Esophagus (tissue), 2 donors: ENCODE results near the gene ADAMTSL3. TPM values are rescaled to one million over a fixed set of nuclear protein-coding genes. Genes with fewer than 3 reads are reported as not detected.

Source experiments
- H3K27ac ChIP-seq, 2 donors: one replicate each; pipeline ENCODE4 v1.5.1; 2013; ENCODE audit warnings: low read depth in 2 of 2, mild to moderate bottlenecking in 2 of 2, inconsistent platforms in 1 of 2, low read length in 1 of 2, moderate library complexity in 1 of 2
- H3K27me3 ChIP-seq, 2 donors: one replicate each; pipeline ENCODE4 v1.6.1; 2013; ENCODE audit warnings: low read length in 2 of 2, control low read depth in 1 of 2, mild to moderate bottlenecking in 1 of 2; ENCODE audit not compliant: insufficient read depth in 2 of 2, control insufficient read depth in 1 of 2
- H3K36me3 ChIP-seq, 2 donors: one replicate each; pipeline ENCODE4 v1.6.1; 2013; ENCODE audit warnings: low read length in 1 of 2; ENCODE audit not compliant: control insufficient read depth in 2 of 2, insufficient read depth in 2 of 2
- H3K4me1 ChIP-seq, 2 donors: one replicate each; pipeline ENCODE4 v1.6.1; 2013; ENCODE audit warnings: low read length in 1 of 2; ENCODE audit not compliant: control insufficient read depth in 2 of 2, insufficient read depth in 2 of 2
- H3K4me3 ChIP-seq, 2 donors: one replicate each; pipeline ENCODE4 v1.5.1; 2013; ENCODE audit warnings: low read length in 2 of 2, mild to moderate bottlenecking in 2 of 2, low read depth in 1 of 2, moderate library complexity in 1 of 2
- H3K9me3 ChIP-seq, 2 donors: one replicate each; pipeline ENCODE4 v1.6.1; 2013; ENCODE audit warnings: mild to moderate bottlenecking in 2 of 2, low read depth in 1 of 2, low read length in 1 of 2, moderate library complexity in 1 of 2; ENCODE audit not compliant: control insufficient read depth in 2 of 2, insufficient read depth in 1 of 2
- WGBS, 2 donors: extraction: QIAGEN DNeasy Blood & Tissue Kit; methylation state at CpG; one replicate each; pipeline ENCODE4 v1.1.7; 2013; 5-methylcytosine and 5-hydroxymethylcytosine counted together
- polyA plus RNA-seq, 2 donors: library from polyadenylated mRNA; stranded (reverse); fragments of 200-250 nt; gene quantifications; one replicate each; pipeline ENCODE4 v1.2.3, GENCODE V29; 2013
- donor health status: healthy with polysubstance abuse.
- donor health status: Bipolar disorder and iron deficiency.

ADAMTSL3 gene
- polyA plus RNA-seq, 2 donors = 0.18 TPM

DNA sequence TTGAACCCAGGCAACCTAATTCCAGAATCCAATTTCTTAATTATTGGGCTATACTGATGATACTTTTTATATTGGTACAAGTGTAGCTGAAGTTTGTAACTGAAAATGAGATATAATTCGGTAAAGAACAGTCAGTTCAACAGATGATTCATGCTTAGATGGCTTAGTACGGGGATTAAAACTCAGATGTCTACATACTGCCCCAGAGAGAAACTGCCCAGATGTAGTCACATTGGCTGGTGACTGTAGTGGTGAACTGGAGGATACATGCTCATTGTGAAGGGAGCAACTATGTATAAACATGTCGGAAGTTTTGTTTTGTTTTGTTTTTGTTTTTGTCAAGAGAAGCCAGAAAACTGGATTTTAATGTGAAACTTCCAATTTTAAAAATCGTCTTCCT is 179.6 kb downstream of the ADAMTSL3 start:
- Histone ChIP-seq H3K4me3 (no peak overlapping the region), H3K4me1 (peaks cover 0 to 2% of the 10 kb centered on the region in 2 donors), H3K27me3 (no peaks in the 10 kb centered on the region), H3K36me3 (no peaks in the 10 kb centered on the region), H3K27ac (no peak overlapping the region), H3K9me3 (no peaks in the 10 kb centered on the region)
- WGBS, 2 donors = 71 to 77% methylated on average over 4 of the region's 4 CpGs

- Histone ChIP-seq H3K27me3 (no peaks in the 10 kb centered on the region), H3K4me1 (peaks cover 0 to 2% of the 10 kb centered on the region in 2 donors), H3K27ac (no peak overlapping the region), H3K4me3 (no peak overlapping the region), H3K36me3 (no peaks in the 10 kb centered on the region), H3K9me3 (no peaks in the 10 kb centered on the region)
- 68 to 76% methylated on average over 1 of the region's 1 CpG for WGBS, 2 donors
Measured at GRCh38 chr15:83835479-83835878, 181.6 kb downstream of the ADAMTSL3 start.

DNA sequence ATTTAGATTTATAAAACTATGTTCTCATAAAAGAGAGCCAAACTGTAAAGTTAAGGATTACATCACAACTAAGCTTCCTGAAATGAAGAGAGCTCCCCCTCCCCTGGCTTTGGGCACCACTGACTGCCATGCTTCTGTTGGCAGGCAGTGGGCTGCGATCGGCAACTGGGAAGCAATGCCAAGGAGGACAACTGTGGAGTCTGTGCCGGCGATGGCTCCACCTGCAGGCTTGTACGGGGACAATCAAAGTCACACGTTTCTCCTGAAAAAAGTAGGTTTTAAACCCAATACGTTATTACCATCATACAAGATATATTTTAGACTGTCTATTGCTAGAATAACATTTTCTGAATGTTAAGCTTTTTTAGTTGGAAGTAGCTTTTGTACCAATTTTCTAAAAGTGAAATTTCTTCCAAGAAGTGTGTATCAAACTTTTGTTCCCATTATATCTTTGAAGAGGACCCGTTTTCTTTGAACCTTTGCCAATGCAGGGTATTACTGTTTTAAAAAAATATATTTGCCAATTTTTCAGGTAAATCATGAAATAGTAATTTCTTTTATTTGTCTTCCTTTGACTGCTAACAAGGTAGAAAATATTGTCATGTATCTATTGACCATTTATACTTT is 184.1 kb downstream of the ADAMTSL3 start:
- WGBS, 2 donors = 21% methylated on average over 8 of the region's 8 CpGs
- Histone ChIP-seq H3K27me3 (no peaks in the 10 kb centered on the region), H3K4me3 (no peak overlapping the region), H3K9me3 (no peaks in the 10 kb centered on the region), H3K27ac (no peak overlapping the region), H3K36me3 (no peaks in the 10 kb centered on the region), H3K4me1 (peaks cover 0 to 2% of the 10 kb centered on the region in 2 donors)

- 59 to 72% methylated on average over 2 of the region's 2 CpGs for WGBS, 2 donors
- H3K4me1 ChIP-seq = peaks cover 0 to 2% of the 10 kb centered on the region in 2 donors
Measured at GRCh38 chr15:83838763-83839162, 184.8 kb downstream of the ADAMTSL3 start.

GRCh38 chr15:83842281-83842680 is 188.4 kb downstream of the ADAMTSL3 start:
- Histone ChIP-seq H3K36me3 (no peaks in the 10 kb centered on the region), H3K4me3 (no peak overlapping the region), H3K4me1 (peaks cover 0 to 2% of the 10 kb centered on the region in 2 donors), H3K27ac (no peak overlapping the region), H3K9me3 (no peaks in the 10 kb centered on the region), H3K27me3 (no peaks in the 10 kb centered on the region)
- WGBS, 2 donors = 66 to 74% methylated on average over 6 of the region's 6 CpGs

More at GRCh38 chr15:83838763-83839162, 184.8 kb downstream of the ADAMTSL3 start:
- no peak overlapping the region for H3K4me3 ChIP-seq
- H3K9me3 ChIP-seq = no peaks in the 10 kb centered on the region
- H3K27me3 ChIP-seq = no peaks in the 10 kb centered on the region
- H3K36me3 ChIP-seq = no peaks in the 10 kb centered on the region
- no peak overlapping the region for H3K27ac ChIP-seq

GRCh38 chr15:83843471-83843871 is 189.5 kb downstream of the ADAMTSL3 start:
- no peaks in the 10 kb centered on the region for H3K27me3 ChIP-seq
- H3K4me1 ChIP-seq = no peaks in the 10 kb centered on the region
- no peak overlapping the region for H3K27ac ChIP-seq
- no peaks in the 10 kb centered on the region for H3K36me3 ChIP-seq
- WGBS, 2 donors = 55 to 60% methylated on average over 3 of the region's 3 CpGs
- no peak overlapping the region for H3K4me3 ChIP-seq
- no peaks in the 10 kb centered on the region for H3K9me3 ChIP-seq

DNA sequence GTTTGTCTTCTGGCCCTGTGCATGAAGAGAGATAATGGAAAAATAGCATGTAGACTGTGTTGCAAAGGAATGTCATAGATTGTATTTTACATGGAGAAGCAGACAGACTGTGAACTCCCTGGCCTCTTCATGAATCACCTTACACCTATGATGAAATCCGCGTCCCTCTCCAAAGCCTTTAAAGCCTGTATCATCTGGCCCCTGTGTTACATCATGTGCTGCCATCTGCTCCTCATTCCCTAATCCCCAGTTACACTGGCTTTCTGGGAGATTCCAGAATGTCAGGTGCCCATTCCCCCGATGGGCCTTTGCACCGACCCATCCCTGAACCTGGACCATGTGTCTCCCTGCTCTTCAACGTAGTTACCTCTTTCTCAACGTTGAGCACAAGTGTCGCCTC is 190.8 kb downstream of the ADAMTSL3 start:
- Histone ChIP-seq H3K9me3 (no peaks in the 10 kb centered on the region), H3K4me3 (no peak overlapping the region), H3K27ac (peak overlapping the region in 1 of 2 donors; percentile 47), H3K27me3 (no peaks in the 10 kb centered on the region), H3K36me3 (no peaks in the 10 kb centered on the region), H3K4me1 (no peaks in the 10 kb centered on the region)
- WGBS, 2 donors = 94% methylated on average over 7 of the region's 7 CpGs

GRCh38 chr15:83845230-83845629 is 191.3 kb downstream of the ADAMTSL3 start:
- Histone ChIP-seq H3K27ac (no peak overlapping the region), H3K27me3 (no peaks in the 10 kb centered on the region), H3K9me3 (no peaks in the 10 kb centered on the region), H3K4me1 (no peaks in the 10 kb centered on the region), H3K4me3 (no peak overlapping the region), H3K36me3 (no peaks in the 10 kb centered on the region)
- WGBS, 2 donors = 62 to 65% methylated on average over 2 of the region's 2 CpGs

GRCh38 chr15:83846847-83847246 is 192.9 kb downstream of the ADAMTSL3 start:
- no peaks in the 10 kb centered on the region for H3K4me1 ChIP-seq
- no peak overlapping the region for H3K27ac ChIP-seq
- H3K4me3 ChIP-seq = no peak overlapping the region
- no peaks in the 10 kb centered on the region for H3K36me3 ChIP-seq
- 73 to 75% methylated on average over 3 of the region's 3 CpGs for WGBS, 2 donors
- no peaks in the 10 kb centered on the region for H3K9me3 ChIP-seq
- H3K27me3 ChIP-seq = no peaks in the 10 kb centered on the region

DNA sequence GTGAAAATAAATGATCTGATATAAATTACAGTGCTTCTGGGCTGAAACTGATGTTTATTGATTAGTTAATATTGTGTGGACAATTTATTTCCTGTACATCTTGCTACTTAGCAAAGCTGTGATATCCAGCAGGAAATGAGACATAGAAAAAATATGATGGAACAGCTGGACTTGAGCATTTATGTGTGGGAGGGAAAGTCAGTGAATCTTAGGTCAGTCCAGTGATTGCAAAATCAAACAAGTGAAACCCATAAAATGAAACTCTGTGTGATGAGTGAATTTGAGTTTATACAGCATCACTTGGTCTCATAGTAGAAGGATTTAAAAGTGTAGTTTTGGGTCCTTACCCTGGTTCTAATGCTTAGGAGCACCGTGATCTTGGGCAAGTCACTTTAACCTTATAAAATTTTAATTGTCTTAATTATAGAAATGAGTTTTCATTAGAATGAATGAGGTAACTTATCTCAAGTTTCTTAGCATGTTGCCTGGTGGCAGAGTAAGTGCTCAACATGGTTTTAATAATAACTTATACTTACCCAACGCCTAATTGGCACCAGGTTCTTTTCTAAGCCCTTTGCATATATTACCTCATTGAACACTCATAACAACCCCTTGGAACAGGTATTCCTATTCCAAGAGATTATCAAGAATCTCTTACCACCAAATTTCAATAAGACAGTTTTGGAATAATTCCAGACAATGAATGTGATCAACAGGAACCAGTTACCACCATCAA is 194.6 kb downstream of the ADAMTSL3 start:
- WGBS, 2 donors = 66 to 70% methylated on average over 2 of the region's 2 CpGs
- Histone ChIP-seq H3K27me3 (no peaks in the 10 kb centered on the region), H3K4me1 (no peaks in the 10 kb centered on the region)

More for the DNA sequence above, 194.6 kb downstream of the ADAMTSL3 start:
- no peaks in the 10 kb centered on the region for H3K9me3 ChIP-seq
- no peak overlapping the region for H3K27ac ChIP-seq
- no peaks in the 10 kb centered on the region for H3K36me3 ChIP-seq
- no peak overlapping the region for H3K4me3 ChIP-seq
